NOMO-1 treated with DMSO at 0.1 percent for 48 hours (cell line): Measurements from ENCODE around the gene LEPR.
"Not testable (repeated sequence)": the region's sequence is repeated elsewhere in the genome, so short reads cannot be mapped to it uniquely, and the experiment has no call there.

ENCODE experiments used
- DNase-seq: peaks from one replicate; lab custom pipeline; 2025; ENCODE audit not compliant: unreplicated experiment; lab: John Stamatoyannopoulos, UW

Gene LEPR

GRCh38 chr1:65420590-65421350 lies at the start of gene LEPR, which contains the start of gene LEPROT:
TSS of gene LEPR (plus strand) at chr1:65420668. CDS start at chr1:65565566, 144,898 bp downstream.
TSS of gene LEPROT (plus strand) at chr1:65420668. CDS start at chr1:65420725, 57 bp downstream.
- DNase-seq: peak; percentile 48

GRCh38 chr1:65371544-65371943 lies 48.9 kb upstream of the LEPR start:
- DNase-seq: no peak

GRCh38 chr1:65372557-65372956 lies 47.9 kb upstream of the LEPR start:
- no peak for DNase-seq

GRCh38 chr1:65377496-65378246 lies 42.8 kb upstream of the LEPR start:
- no peak for DNase-seq

GRCh38 chr1:65378247-65378946 lies 42.1 kb upstream of the LEPR start:
- DNase-seq: no peak

- DNase-seq: not testable (repeated sequence)
These were observed 36.0 kb upstream of the LEPR start for GRCh38 chr1:65384426-65384825.

GRCh38 chr1:65386439-65386838 lies 34.0 kb upstream of the LEPR start:
- no peak for DNase-seq

GRCh38 chr1:65387821-65388220 lies 32.6 kb upstream of the LEPR start:
- DNase-seq: no peak

GRCh38 chr1:65388908-65389695 lies 31.4 kb upstream of the LEPR start:
- DNase-seq: no peak

GRCh38 chr1:65392497-65392896 lies 28.0 kb upstream of the LEPR start:
- DNase-seq: no peak

- DNase-seq: no peak
These were observed 27.1 kb upstream of the LEPR start for GRCh38 chr1:65393347-65393746.

- no peak for DNase-seq
These were observed 26.5 kb upstream of the LEPR start for GRCh38 chr1:65393928-65394327.

GRCh38 chr1:65395887-65396612 lies 24.4 kb upstream of the LEPR start:
- DNase-seq: peak; percentile 1

- no peak for DNase-seq
These were observed 22.4 kb upstream of the LEPR start for GRCh38 chr1:65398083-65398482.

GRCh38 chr1:65399003-65399402 lies 21.5 kb upstream of the LEPR start:
- no peak for DNase-seq

- no peak for DNase-seq
These were observed 18.9 kb upstream of the LEPR start for GRCh38 chr1:65401612-65402011.

GRCh38 chr1:65404941-65405340 lies 15.5 kb upstream of the LEPR start:
- no peak for DNase-seq

GRCh38 chr1:65407877-65408276 lies 12.6 kb upstream of the LEPR start:
- no peak for DNase-seq

GRCh38 chr1:65409314-65409713 lies 11.2 kb upstream of the LEPR start:
- no peak for DNase-seq

- DNase-seq: no peak
These were observed 10.6 kb upstream of the LEPR start for GRCh38 chr1:65409816-65410326.
